Measurements from ENCODE around the gene TMPRSS4. TPM values are rescaled to one million over a fixed set of nuclear protein-coding genes. Genes with fewer than 3 reads are reported as not detected.

Gene TMPRSS4
- total and polyA plus RNA-seq, 4 donors, result 0.08 to 0.33 (median 0.24) TPM; not detected in 1

DNA sequence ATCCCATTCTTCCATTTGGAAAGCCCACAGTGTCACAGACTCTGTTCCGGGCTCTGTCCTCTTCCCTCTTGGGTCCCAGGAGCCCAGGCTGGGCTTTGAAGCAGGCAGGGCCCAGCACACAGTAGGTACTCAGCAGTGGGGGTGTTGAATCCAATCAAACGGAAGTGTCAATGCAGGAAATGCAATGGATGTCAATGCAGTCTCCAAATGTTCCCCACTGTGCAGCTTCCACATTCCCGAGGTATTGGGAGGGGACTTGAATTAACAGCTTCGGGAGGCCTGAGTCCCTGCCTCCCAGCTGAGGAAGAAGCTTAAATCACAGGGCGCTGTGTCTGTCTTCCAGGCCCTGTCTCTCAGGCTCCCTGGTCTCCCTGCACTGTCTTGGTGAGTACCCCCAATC, 31.6 kb downstream of the TMPRSS4 start:
- no peak for DNase-seq (ENCODE audit: low spot score)
- TF ChIP-seq, protein P1, sequence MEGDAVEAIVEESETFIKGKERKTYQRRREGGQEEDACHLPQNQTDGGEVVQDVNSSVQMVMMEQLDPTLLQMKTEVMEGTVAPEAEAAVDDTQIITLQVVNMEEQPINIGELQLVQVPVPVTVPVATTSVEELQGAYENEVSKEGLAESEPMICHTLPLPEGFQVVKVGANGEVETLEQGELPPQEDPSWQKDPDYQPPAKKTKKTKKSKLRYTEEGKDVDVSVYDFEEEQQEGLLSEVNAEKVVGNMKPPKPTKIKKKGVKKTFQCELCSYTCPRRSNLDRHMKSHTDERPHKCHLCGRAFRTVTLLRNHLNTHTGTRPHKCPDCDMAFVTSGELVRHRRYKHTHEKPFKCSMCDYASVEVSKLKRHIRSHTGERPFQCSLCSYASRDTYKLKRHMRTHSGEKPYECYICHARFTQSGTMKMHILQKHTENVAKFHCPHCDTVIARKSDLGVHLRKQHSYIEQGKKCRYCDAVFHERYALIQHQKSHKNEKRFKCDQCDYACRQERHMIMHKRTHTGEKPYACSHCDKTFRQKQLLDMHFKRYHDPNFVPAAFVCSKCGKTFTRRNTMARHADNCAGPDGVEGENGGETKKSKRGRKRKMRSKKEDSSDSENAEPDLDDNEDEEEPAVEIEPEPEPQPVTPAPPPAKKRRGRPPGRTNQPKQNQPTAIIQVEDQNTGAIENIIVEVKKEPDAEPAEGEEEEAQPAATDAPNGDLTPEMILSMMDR (IDR thresholded peaks at IDR 0.05; ENCODE audit: low read depth, low read length, missing input control), result no peak
- TF ChIP-seq, protein P2, sequence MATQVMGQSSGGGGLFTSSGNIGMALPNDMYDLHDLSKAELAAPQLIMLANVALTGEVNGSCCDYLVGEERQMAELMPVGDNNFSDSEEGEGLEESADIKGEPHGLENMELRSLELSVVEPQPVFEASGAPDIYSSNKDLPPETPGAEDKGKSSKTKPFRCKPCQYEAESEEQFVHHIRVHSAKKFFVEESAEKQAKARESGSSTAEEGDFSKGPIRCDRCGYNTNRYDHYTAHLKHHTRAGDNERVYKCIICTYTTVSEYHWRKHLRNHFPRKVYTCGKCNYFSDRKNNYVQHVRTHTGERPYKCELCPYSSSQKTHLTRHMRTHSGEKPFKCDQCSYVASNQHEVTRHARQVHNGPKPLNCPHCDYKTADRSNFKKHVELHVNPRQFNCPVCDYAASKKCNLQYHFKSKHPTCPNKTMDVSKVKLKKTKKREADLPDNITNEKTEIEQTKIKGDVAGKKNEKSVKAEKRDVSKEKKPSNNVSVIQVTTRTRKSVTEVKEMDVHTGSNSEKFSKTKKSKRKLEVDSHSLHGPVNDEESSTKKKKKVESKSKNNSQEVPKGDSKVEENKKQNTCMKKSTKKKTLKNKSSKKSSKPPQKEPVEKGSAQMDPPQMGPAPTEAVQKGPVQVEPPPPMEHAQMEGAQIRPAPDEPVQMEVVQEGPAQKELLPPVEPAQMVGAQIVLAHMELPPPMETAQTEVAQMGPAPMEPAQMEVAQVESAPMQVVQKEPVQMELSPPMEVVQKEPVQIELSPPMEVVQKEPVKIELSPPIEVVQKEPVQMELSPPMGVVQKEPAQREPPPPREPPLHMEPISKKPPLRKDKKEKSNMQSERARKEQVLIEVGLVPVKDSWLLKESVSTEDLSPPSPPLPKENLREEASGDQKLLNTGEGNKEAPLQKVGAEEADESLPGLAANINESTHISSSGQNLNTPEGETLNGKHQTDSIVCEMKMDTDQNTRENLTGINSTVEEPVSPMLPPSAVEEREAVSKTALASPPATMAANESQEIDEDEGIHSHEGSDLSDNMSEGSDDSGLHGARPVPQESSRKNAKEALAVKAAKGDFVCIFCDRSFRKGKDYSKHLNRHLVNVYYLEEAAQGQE (IDR thresholded peaks at IDR 0.05), result no peak
- TF ChIP-seq YY1 (IDR thresholded peaks at IDR 0.05) (no peak), SP1 (IDR thresholded peaks at IDR 0.05) (no peak), FOXA2 (IDR thresholded peaks at IDR 0.05) (no peak), JUND (IDR thresholded peaks at IDR 0.05) (no peak)
- Histone ChIP-seq H3K4me1 (ENCODE audit: control insufficient read depth in 4 of 4, insufficient read depth in 4 of 4, low read length in 3 of 4) (no peaks in the 10 kb centered on the region), H3K27me3 (ENCODE audit: control insufficient read depth in 4 of 4, insufficient read depth in 4 of 4, low read length in 3 of 4) (no peaks in the 10 kb centered on the region), H3K36me3 (ENCODE audit: control insufficient read depth in 4 of 4, insufficient read depth in 3 of 4, low read depth in 1 of 4, low read length in 3 of 4) (no peaks in the 10 kb centered on the region), H3K9me3 (ENCODE audit: control insufficient read depth in 4 of 4, low read length in 3 of 4) (no peaks in the 10 kb centered on the region), H3K27ac (ENCODE audit: low read depth in 1 of 2, low read length in 2 of 2) (no peak overlapping the region), H3K9ac (ENCODE audit: low read depth in 1 of 2, low read length in 2 of 2) (no peak overlapping the region), H3K4me3 (ENCODE audit: low read depth in 1 of 3, low read length in 3 of 3) (no peak overlapping the region)
- WGBS, result 81% methylated on average over 5 of the region's 5 CpGs

DNA sequence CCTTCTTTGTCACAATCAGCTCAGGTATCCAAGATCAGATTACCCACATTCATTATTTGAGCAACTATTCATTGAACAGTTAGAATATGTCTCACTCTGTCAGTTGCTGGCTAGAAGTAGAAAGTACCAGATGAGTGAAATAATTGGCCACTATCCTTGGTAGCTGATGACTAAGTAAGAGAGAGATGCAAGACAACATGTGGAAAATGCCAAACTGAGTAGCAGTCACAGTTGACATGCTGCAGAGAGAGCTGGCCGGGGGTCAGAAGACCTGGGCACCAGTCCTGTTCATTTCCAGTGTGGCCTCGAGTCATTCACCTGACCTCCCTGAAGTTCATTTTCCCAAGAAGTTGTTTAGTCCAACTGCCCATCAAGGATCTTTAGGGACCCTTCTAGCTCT, 32.4 kb downstream of the TMPRSS4 start:
- 71% methylated on average over 2 of the region's 2 CpGs for WGBS
- H3K27me3 ChIP-seq (ENCODE audit: control insufficient read depth in 4 of 4, insufficient read depth in 4 of 4, low read length in 3 of 4), result no peaks in the 10 kb centered on the region
- DNase-seq (ENCODE audit: low spot score), result no peak
- H3K9me3 ChIP-seq (ENCODE audit: control insufficient read depth in 4 of 4, low read length in 3 of 4), result no peaks in the 10 kb centered on the region
- TF ChIP-seq RXRA (IDR thresholded peaks at IDR 0.05) (peak in 1 of 2 donors; percentile 35), NR2F2 (IDR thresholded peaks at IDR 0.05) (peak; percentile 86), SP1 (IDR thresholded peaks at IDR 0.05) (no peak)
- H3K4me1 ChIP-seq (ENCODE audit: control insufficient read depth in 4 of 4, insufficient read depth in 4 of 4, low read length in 3 of 4), result no peaks in the 10 kb centered on the region
- H3K4me3 ChIP-seq (ENCODE audit: low read depth in 1 of 3, low read length in 3 of 3), result no peak overlapping the region
- no peak overlapping the region for H3K27ac ChIP-seq (ENCODE audit: low read depth in 1 of 2, low read length in 2 of 2)
- no peak overlapping the region for H3K9ac ChIP-seq (ENCODE audit: low read depth in 1 of 2, low read length in 2 of 2)
- H3K36me3 ChIP-seq (ENCODE audit: control insufficient read depth in 4 of 4, insufficient read depth in 3 of 4, low read depth in 1 of 4, low read length in 3 of 4), result no peaks in the 10 kb centered on the region

DNA sequence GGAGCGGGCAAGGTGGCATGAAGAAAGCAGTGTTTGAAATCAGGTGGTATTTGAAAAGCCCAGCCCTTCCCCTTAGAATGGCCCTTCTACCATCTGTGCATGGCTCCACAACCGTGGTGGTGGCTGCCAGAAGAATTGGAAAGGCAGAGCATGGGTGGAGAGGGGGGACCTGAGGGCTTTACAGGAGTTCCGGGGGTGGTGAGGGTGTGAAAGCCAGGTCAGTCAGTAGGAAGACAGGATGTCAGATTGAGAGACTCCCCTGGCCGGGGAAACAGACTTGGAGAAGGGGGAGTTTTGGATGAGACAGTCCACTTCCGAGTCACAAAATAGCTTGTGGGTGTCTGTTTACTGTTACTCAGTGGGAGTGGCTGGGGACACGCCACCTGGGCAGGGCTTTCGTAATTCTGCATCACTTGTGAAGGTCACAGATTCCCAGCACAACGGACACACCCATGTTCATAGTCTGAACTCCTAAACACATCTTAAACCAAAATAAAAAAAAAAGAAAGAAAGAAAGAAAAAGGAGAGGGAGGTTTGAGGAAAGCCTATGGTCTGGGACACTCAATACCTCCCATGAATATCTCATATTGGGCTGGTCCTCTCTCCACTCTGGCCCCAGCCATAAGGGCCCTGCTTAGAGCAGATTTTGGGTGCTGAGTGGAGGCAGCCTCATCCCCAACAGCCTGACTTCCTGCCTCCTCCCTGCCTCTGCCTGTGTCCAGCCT, 34.3 kb downstream of the TMPRSS4 start:
- H3K36me3 ChIP-seq (ENCODE audit: control insufficient read depth in 4 of 4, insufficient read depth in 3 of 4, low read depth in 1 of 4, low read length in 3 of 4), result no peaks in the 10 kb centered on the region
- no peak for DNase-seq (ENCODE audit: low spot score)
- H3K9me3 ChIP-seq (ENCODE audit: control insufficient read depth in 4 of 4, low read length in 3 of 4), result no peaks in the 10 kb centered on the region
- 66% methylated on average over 8 of the region's 8 CpGs for WGBS
- H3K4me1 ChIP-seq (ENCODE audit: control insufficient read depth in 4 of 4, insufficient read depth in 4 of 4, low read length in 3 of 4), result no peaks in the 10 kb centered on the region
- no peak overlapping the region for H3K4me3 ChIP-seq (ENCODE audit: low read depth in 1 of 3, low read length in 3 of 3)
- H3K27me3 ChIP-seq (ENCODE audit: control insufficient read depth in 4 of 4, insufficient read depth in 4 of 4, low read length in 3 of 4), result no peaks in the 10 kb centered on the region
- H3K27ac ChIP-seq (ENCODE audit: low read depth in 1 of 2, low read length in 2 of 2), result no peak overlapping the region
- no peak overlapping the region for H3K9ac ChIP-seq (ENCODE audit: low read depth in 1 of 2, low read length in 2 of 2)
- TF ChIP-seq SP1 (IDR thresholded peaks at IDR 0.05) (no peak), GABPA (IDR thresholded peaks at IDR 0.05 in 1 of 2, conservative IDR thresholded peaks at IDR 0.05 in 1 of 2) (no peak), FOXA1 (IDR thresholded peaks at IDR 0.05) (no peak), JUND (IDR thresholded peaks at IDR 0.05) (no peak), TAF1 (conservative IDR thresholded peaks at IDR 0.05) (no peak), NR2F2 (IDR thresholded peaks at IDR 0.05) (no peak), HNF4A (conservative IDR thresholded peaks at IDR 0.05) (no peak), FOXA2 (IDR thresholded peaks at IDR 0.05) (no peak)
- TF ChIP-seq, protein P3, sequence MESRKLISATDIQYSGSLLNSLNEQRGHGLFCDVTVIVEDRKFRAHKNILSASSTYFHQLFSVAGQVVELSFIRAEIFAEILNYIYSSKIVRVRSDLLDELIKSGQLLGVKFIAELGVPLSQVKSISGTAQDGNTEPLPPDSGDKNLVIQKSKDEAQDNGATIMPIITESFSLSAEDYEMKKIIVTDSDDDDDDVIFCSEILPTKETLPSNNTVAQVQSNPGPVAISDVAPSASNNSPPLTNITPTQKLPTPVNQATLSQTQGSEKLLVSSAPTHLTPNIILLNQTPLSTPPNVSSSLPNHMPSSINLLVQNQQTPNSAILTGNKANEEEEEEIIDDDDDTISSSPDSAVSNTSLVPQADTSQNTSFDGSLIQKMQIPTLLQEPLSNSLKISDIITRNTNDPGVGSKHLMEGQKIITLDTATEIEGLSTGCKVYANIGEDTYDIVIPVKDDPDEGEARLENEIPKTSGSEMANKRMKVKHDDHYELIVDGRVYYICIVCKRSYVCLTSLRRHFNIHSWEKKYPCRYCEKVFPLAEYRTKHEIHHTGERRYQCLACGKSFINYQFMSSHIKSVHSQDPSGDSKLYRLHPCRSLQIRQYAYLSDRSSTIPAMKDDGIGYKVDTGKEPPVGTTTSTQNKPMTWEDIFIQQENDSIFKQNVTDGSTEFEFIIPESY (IDR thresholded peaks at IDR 0.05), result no peak
- TF ChIP-seq, protein P4, sequence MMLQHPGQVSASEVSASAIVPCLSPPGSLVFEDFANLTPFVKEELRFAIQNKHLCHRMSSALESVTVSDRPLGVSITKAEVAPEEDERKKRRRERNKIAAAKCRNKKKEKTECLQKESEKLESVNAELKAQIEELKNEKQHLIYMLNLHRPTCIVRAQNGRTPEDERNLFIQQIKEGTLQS (IDR thresholded peaks at IDR 0.05), result no peak
- TF ChIP-seq, protein P5, sequence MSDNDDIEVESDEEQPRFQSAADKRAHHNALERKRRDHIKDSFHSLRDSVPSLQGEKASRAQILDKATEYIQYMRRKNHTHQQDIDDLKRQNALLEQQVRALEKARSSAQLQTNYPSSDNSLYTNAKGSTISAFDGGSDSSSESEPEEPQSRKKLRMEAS (IDR thresholded peaks at IDR 0.05), result no peak
- TF ChIP-seq, protein P2 (IDR thresholded peaks at IDR 0.05), result no peak
